ENCODE data around the gene SCGB3A1. TPM values are rescaled to one million over a fixed set of nuclear protein-coding genes. Genes with fewer than 3 reads are reported as not detected.

The SCGB3A1 gene
- total RNA-seq, 1 donor from 2014 or later = not detected

- no peak overlapping the region for H3K4me3 Mint-ChIP-seq
- no peaks in the 10 kb centered on the region for H3K36me3 Mint-ChIP-seq (ENCODE audit: low read depth)
- H3K4me1 Mint-ChIP-seq = no peaks in the 10 kb centered on the region
- no peaks in the 10 kb centered on the region for H3K9me3 Mint-ChIP-seq
- intact Hi-C loops (cut with micrococcal nuclease) = no loop called here
- no peaks in the 10 kb centered on the region for H3K27me3 Mint-ChIP-seq
- H3K27ac Mint-ChIP-seq = no peak overlapping the region
- DNase-seq = no peak
Observed at GRCh38 chr5:180604271-180604670, 13.0 kb upstream of the SCGB3A1 start.

GRCh38 chr5:180603076-180603594 lies 11.8 kb upstream of the SCGB3A1 start:
- H3K27ac Mint-ChIP-seq = no peak overlapping the region
- H3K9me3 Mint-ChIP-seq = no peaks in the 10 kb centered on the region
- no peaks in the 10 kb centered on the region for H3K36me3 Mint-ChIP-seq (ENCODE audit: low read depth)
- H3K4me1 Mint-ChIP-seq = no peaks in the 10 kb centered on the region
- H3K27me3 Mint-ChIP-seq = no peaks in the 10 kb centered on the region
- no peak for DNase-seq
- intact Hi-C loops (cut with micrococcal nuclease) = no loop called here
- H3K4me3 Mint-ChIP-seq = no peak overlapping the region

GRCh38 chr5:180602481-180603075 lies 11.3 kb upstream of the SCGB3A1 start:
- Mint-ChIP-seq H3K27ac (no peak overlapping the region), H3K27me3 (no peaks in the 10 kb centered on the region), H3K4me1 (no peaks in the 10 kb centered on the region), H3K9me3 (no peaks in the 10 kb centered on the region), H3K4me3 (no peak overlapping the region), H3K36me3 (ENCODE audit: low read depth) (no peaks in the 10 kb centered on the region)
- intact Hi-C loops (cut with micrococcal nuclease) = no loop called here
- DNase-seq = no peak

GRCh38 chr5:180601591-180602480 lies 10.5 kb upstream of the SCGB3A1 start:
- no peaks in the 10 kb centered on the region for H3K36me3 Mint-ChIP-seq (ENCODE audit: low read depth)
- H3K27ac Mint-ChIP-seq = no peak overlapping the region
- no peaks in the 10 kb centered on the region for H3K4me1 Mint-ChIP-seq
- H3K4me3 Mint-ChIP-seq = no peak overlapping the region
- no peaks in the 10 kb centered on the region for H3K27me3 Mint-ChIP-seq
- intact Hi-C loops (cut with micrococcal nuclease) = no loop called here
- no peak for DNase-seq
- H3K9me3 Mint-ChIP-seq = no peaks in the 10 kb centered on the region

GRCh38 chr5:180600554-180601041 lies 9.3 kb upstream of the SCGB3A1 start:
- intact Hi-C loops (cut with micrococcal nuclease) = no loop called here
- H3K4me3 Mint-ChIP-seq = no peak overlapping the region
- no peak for DNase-seq
- H3K27me3 Mint-ChIP-seq = no peaks in the 10 kb centered on the region
- H3K9me3 Mint-ChIP-seq = no peaks in the 10 kb centered on the region
- H3K36me3 Mint-ChIP-seq (ENCODE audit: low read depth) = no peaks in the 10 kb centered on the region
- H3K4me1 Mint-ChIP-seq = no peaks in the 10 kb centered on the region
- no peak overlapping the region for H3K27ac Mint-ChIP-seq

GRCh38 chr5:180599981-180600553 lies 8.8 kb upstream of the SCGB3A1 start:
- Mint-ChIP-seq H3K9me3 (no peaks in the 10 kb centered on the region), H3K27ac (no peak overlapping the region), H3K36me3 (ENCODE audit: low read depth) (no peaks in the 10 kb centered on the region), H3K27me3 (no peaks in the 10 kb centered on the region), H3K4me1 (no peaks in the 10 kb centered on the region), H3K4me3 (no peak overlapping the region)
- intact Hi-C loops (cut with micrococcal nuclease) = no loop called here
- no peak for DNase-seq

- Mint-ChIP-seq H3K36me3 (ENCODE audit: low read depth) (no peaks in the 10 kb centered on the region), H3K27ac (no peak overlapping the region), H3K4me1 (peaks cover 2% of the 10 kb centered on the region), H3K9me3 (no peaks in the 10 kb centered on the region), H3K4me3 (no peak overlapping the region), H3K27me3 (peaks cover 2% of the 10 kb centered on the region)
- no peak for DNase-seq
- intact Hi-C loops (cut with micrococcal nuclease) = no loop called here
Observed at GRCh38 chr5:180599590-180599914, 8.3 kb upstream of the SCGB3A1 start.

- intact Hi-C loops (cut with micrococcal nuclease) = no loop called here
- Mint-ChIP-seq H3K4me3 (no peak overlapping the region), H3K36me3 (ENCODE audit: low read depth) (no peaks in the 10 kb centered on the region), H3K9me3 (no peaks in the 10 kb centered on the region), H3K27ac (no peak overlapping the region), H3K27me3 (peaks cover 2% of the 10 kb centered on the region), H3K4me1 (peaks cover 2% of the 10 kb centered on the region)
- DNase-seq = no peak
Observed at GRCh38 chr5:180598797-180599589, 7.7 kb upstream of the SCGB3A1 start.

GRCh38 chr5:180598316-180598701 lies 7.0 kb upstream of the SCGB3A1 start:
- H3K36me3 Mint-ChIP-seq (ENCODE audit: low read depth) = no peaks in the 10 kb centered on the region
- H3K9me3 Mint-ChIP-seq = no peaks in the 10 kb centered on the region
- no peak overlapping the region for H3K27ac Mint-ChIP-seq
- peaks cover 6% of the 10 kb centered on the region for H3K27me3 Mint-ChIP-seq
- H3K4me3 Mint-ChIP-seq = no peak overlapping the region
- no peak for DNase-seq
- intact Hi-C loops (cut with micrococcal nuclease) = no loop called here
- H3K4me1 Mint-ChIP-seq = peaks cover 2% of the 10 kb centered on the region

- H3K9me3 Mint-ChIP-seq = no peaks in the 10 kb centered on the region
- peaks cover 21% of the 10 kb centered on the region for H3K27me3 Mint-ChIP-seq
Observed at GRCh38 chr5:180596668-180597231, 5.5 kb upstream of the SCGB3A1 start.

GRCh38 chr5:180596115-180596667 lies 4.9 kb upstream of the SCGB3A1 start:
- Mint-ChIP-seq H3K27me3 (peaks cover 21% of the 10 kb centered on the region), H3K36me3 (ENCODE audit: low read depth) (no peaks in the 10 kb centered on the region), H3K4me1 (peaks cover 2% of the 10 kb centered on the region), H3K27ac (no peak overlapping the region), H3K9me3 (no peaks in the 10 kb centered on the region), H3K4me3 (no peak overlapping the region)
- DNase-seq = no peak
- intact Hi-C loops (cut with micrococcal nuclease) = no loop called here

More at GRCh38 chr5:180596668-180597231, 5.5 kb upstream of the SCGB3A1 start:
- Mint-ChIP-seq H3K4me3 (no peak overlapping the region), H3K27ac (no peak overlapping the region), H3K4me1 (peaks cover 2% of the 10 kb centered on the region), H3K36me3 (ENCODE audit: low read depth) (no peaks in the 10 kb centered on the region)
- DNase-seq = no peak
- intact Hi-C loops (cut with micrococcal nuclease) = no loop called here

GRCh38 chr5:180595381-180596114 lies 4.2 kb upstream of the SCGB3A1 start:
- Mint-ChIP-seq H3K27ac (no peak overlapping the region), H3K4me1 (peaks cover 2% of the 10 kb centered on the region), H3K4me3 (no peak overlapping the region), H3K36me3 (ENCODE audit: low read depth) (no peaks in the 10 kb centered on the region), H3K9me3 (no peaks in the 10 kb centered on the region), H3K27me3 (peaks cover 21% of the 10 kb centered on the region)
- DNase-seq = no peak
- intact Hi-C loops (cut with micrococcal nuclease) = no loop called here

GRCh38 chr5:180595046-180595379 lies 3.7 kb upstream of the SCGB3A1 start:
- intact Hi-C loops (cut with micrococcal nuclease) = no loop called here

More at GRCh38 chr5:180595046-180595379, 3.7 kb upstream of the SCGB3A1 start:
- Mint-ChIP-seq H3K4me3 (no peak overlapping the region), H3K9me3 (no peaks in the 10 kb centered on the region), H3K36me3 (ENCODE audit: low read depth) (no peaks in the 10 kb centered on the region), H3K4me1 (peaks cover 2% of the 10 kb centered on the region), H3K27ac (no peak overlapping the region), H3K27me3 (peaks cover 21% of the 10 kb centered on the region)
- DNase-seq = no peak
